IMR-90 (cell line): ENCODE results near the gene VIPR2. TPM values are rescaled to one million over a fixed set of nuclear protein-coding genes. Genes with fewer than 3 reads are reported as not detected.

Experiments used
- ATAC-seq: fragments of 200-7000 bp; cut with Tn5 transposase; 2 replicates; pipeline ENCODE4 v1.9.1; 2020; ENCODE audit warnings: low read depth, mild to moderate bottlenecking, moderate library complexity
- BruUV-seq: library from RNA; stranded (reverse); fragments of 400-500 nt; replicated peaks from 2 replicates; lab custom pipeline; 2021; lab: Mats Ljungman, UMichigan
- CTCF ChIA-PET: fragments of 300-600 bp; formaldehyde crosslinking; extraction: SDS; loops from one replicate; lab custom pipeline; 2021; ENCODE audit warnings: antibody characterized with exemption; lab: Yijun Ruan, JAX
- POLR2A ChIA-PET: fragments of 300-600 bp; sonication (Branson Sonifier 250); formaldehyde crosslinking; loops from one replicate; lab custom pipeline; 2022; ENCODE audit warnings: antibody characterized with exemption; ENCODE audit not compliant: unreplicated experiment; lab: Charles Lee
- DNase-seq: peaks from one replicate; pipeline ENCODE4 v3.0.0; 2013
- H2AFZ ChIP-seq: replicated peaks from 2 replicates; pipeline ENCODE3; 2013; ENCODE audit warnings: low read length, mild to moderate bottlenecking; ENCODE audit not compliant: poor library complexity
- H2AK5ac ChIP-seq: 2 replicates; pipeline ENCODE4 v1.6.1; 2013; ENCODE audit warnings: low read depth, low read length, inconsistent platforms
- H2AK9ac ChIP-seq: replicated peaks from 2 replicates; pipeline ENCODE3; 2013; ENCODE audit warnings: mild to moderate bottlenecking, low read depth, low read length, moderate library complexity; ENCODE audit not compliant: poor library complexity
- H2BK120ac ChIP-seq: 2 replicates; pipeline ENCODE4 v1.6.1; 2013; ENCODE audit warnings: low read depth, low read length, inconsistent platforms
- H2BK15ac ChIP-seq: 3 replicates; pipeline ENCODE4 v1.6.1; 2013; ENCODE audit warnings: low read depth, low read length, inconsistent platforms
- H2BK20ac ChIP-seq: 2 replicates; pipeline ENCODE4 v1.6.1; 2013; ENCODE audit warnings: low read depth, mild to moderate bottlenecking, inconsistent platforms, low read length, moderate library complexity
- H2BK5ac ChIP-seq: 2 replicates; pipeline ENCODE4 v1.6.1; 2013; ENCODE audit warnings: mild to moderate bottlenecking, low read depth, low read length, inconsistent platforms; ENCODE audit not compliant: poor library complexity, severe bottlenecking
- H3K14ac ChIP-seq: replicated peaks from 2 replicates; pipeline ENCODE4 v1.6.1; 2013; ENCODE audit warnings: low read depth, low read length, inconsistent platforms
- H3K18ac ChIP-seq: 2 replicates; pipeline ENCODE4 v1.6.1; 2013; ENCODE audit warnings: low read depth, low read length, control low read depth
- H3K23ac ChIP-seq: 2 replicates; pipeline ENCODE4 v1.6.1; 2013; ENCODE audit warnings: low read depth, low read length, inconsistent platforms
- H3K27ac ChIP-seq: 2 replicates; pipeline ENCODE4 v1.5.1; 2013; ENCODE audit warnings: mild to moderate bottlenecking, control low read depth, low read length; ENCODE audit not compliant: insufficient read depth
- H3K27me3 ChIP-seq: 2 replicates; pipeline ENCODE4 v1.6.1; 2013; ENCODE audit warnings: low read length; ENCODE audit not compliant: control insufficient read depth, insufficient read depth
- H3K36me3 ChIP-seq: 2 replicates; pipeline ENCODE4 v1.6.1; 2013; ENCODE audit warnings: low read length, mixed read lengths; ENCODE audit not compliant: control insufficient read depth, insufficient read depth
- H3K4ac ChIP-seq: 2 replicates; pipeline ENCODE4 v1.6.1; 2013; ENCODE audit warnings: low read depth, low read length, inconsistent platforms
- H3K4me1 ChIP-seq: 2 replicates; pipeline ENCODE4 v1.6.1; 2013; ENCODE audit warnings: low read length, mixed read lengths; ENCODE audit not compliant: control insufficient read depth, insufficient read depth
- H3K4me2 ChIP-seq: 2 replicates; pipeline ENCODE4 v1.6.1; 2013; ENCODE audit warnings: low read depth, mild to moderate bottlenecking, control low read depth, low read length, moderate library complexity
- H3K4me3 ChIP-seq: 2 replicates; pipeline ENCODE4 v1.5.1; 2013; ENCODE audit warnings: low read depth, mild to moderate bottlenecking, control low read depth, low read length, moderate library complexity; ENCODE audit not compliant: insufficient read depth
- H3K56ac ChIP-seq: 2 replicates; pipeline ENCODE4 v1.6.1; 2013; ENCODE audit warnings: low read length, inconsistent platforms; ENCODE audit not compliant: insufficient read depth; ENCODE audit errors: extremely low read depth
- H3K79me1 ChIP-seq, 2 experiments: 2 replicates each; pipeline ENCODE4 v1.6.1; 2013; ENCODE audit warnings: low read length in 2 of 2, inconsistent platforms in 1 of 2, low read depth in 1 of 2
- H3K9ac ChIP-seq: 2 replicates; pipeline ENCODE4 v1.6.1; 2013; ENCODE audit warnings: low read depth, low read length, control low read depth
- H3K9me1 ChIP-seq: 2 replicates; pipeline ENCODE4 v1.6.1; 2013; ENCODE audit warnings: low read length, inconsistent platforms; ENCODE audit not compliant: insufficient read depth
- H3K9me3 ChIP-seq: 2 replicates; pipeline ENCODE4 v1.6.1; 2013; ENCODE audit warnings: low read length; ENCODE audit not compliant: control insufficient read depth, insufficient read depth
- H4K20me1 ChIP-seq: 2 replicates; pipeline ENCODE4 v1.6.1; 2013; ENCODE audit warnings: low read length, inconsistent platforms; ENCODE audit not compliant: insufficient read depth
- H4K5ac ChIP-seq: 2 replicates; pipeline ENCODE4 v1.6.1; 2013; ENCODE audit warnings: mild to moderate bottlenecking, low read depth, low read length, control low read depth
- H4K8ac ChIP-seq, 2 experiments: 2 replicates each; pipeline ENCODE4 v1.6.1; 2013; ENCODE audit warnings: low read depth in 2 of 2, low read length in 2 of 2, control low read depth in 1 of 2, inconsistent platforms in 1 of 2
- H4K91ac ChIP-seq: 2 replicates; pipeline ENCODE4 v1.6.1; 2013; ENCODE audit warnings: low read depth, low read length, inconsistent platforms; ENCODE audit not compliant: insufficient read depth
- MAFK ChIP-seq: IDR thresholded peaks from 2 replicates; pipeline ENCODE4 v1.6.1; 2012; ENCODE audit warnings: low read depth, low read length, improper control_type of control experiment
- USF2 ChIP-seq: fragments of 150-350 bp; IDR thresholded peaks from 2 replicates; pipeline ENCODE4 v1.6.1; 2017; ENCODE audit warnings: mild to moderate bottlenecking, antibody characterized with exemption, low read length, low read depth
- WGBS, 2 experiments: methylation state at CpG; one replicate each; pipeline versions ENCODE4 v1.1.5 to v1.1.7; 2013; ENCODE audit warnings: missing lambda C conversion rate in 2 of 2; ENCODE audit not compliant: insufficient read length in 1 of 2; ENCODE audit errors: extremely low coverage in 2 of 2; 5-methylcytosine and 5-hydroxymethylcytosine counted together
- dilution Hi-C: fragments of 300-500 bp; cut with HindIII; formaldehyde crosslinking; loops from one replicate; pipeline ENCODE4 v1.14.3; 2018; ENCODE audit warnings: low sequenced_read_pairs; ENCODE audit not compliant: unreplicated experiment
- in situ Hi-C: fragments of 300-500 bp; cut with MboI; formaldehyde crosslinking; loops from 3 replicates; pipeline ENCODE4 v1.14.3; 2019; ENCODE audit warnings: low sequenced_read_pairs, inconsistent platforms, mixed read lengths
- intact Hi-C: fragments of 100-400 bp; cut with micrococcal nuclease; formaldehyde crosslinking; loops from 2 replicates; pipeline ENCODE4 v1.10.0; 2022
- polyA plus RNA-seq, 3 experiments: library from polyadenylated mRNA; depleted of rRNA; stranded (reverse); fragments of >200 nt; gene quantifications; 2 replicates each; pipeline ENCODE4 v1.2.3, GENCODE V29; 2012; ENCODE audit warnings: low replicate concordance in 1 of 3
- total RNA-seq: library from RNA; depleted of rRNA; stranded (reverse); fragments of >200 nt; gene quantifications from 2 replicates; pipeline ENCODE4 v1.2.3, GENCODE V29; 2012
- TF ChIP-seq, protein P1 (sequence below): fragments of 150-350 bp; IDR thresholded peaks from 2 replicates; pipeline ENCODE4 v1.6.1; 2016; ENCODE audit warnings: low read depth, mild to moderate bottlenecking, low read length, moderate library complexity, borderline replicate concordance

Gene VIPR2
- total and polyA plus RNA-seq, 2 of the 4 experiments (the other 2 are of a cell fraction): not detected

DNA sequence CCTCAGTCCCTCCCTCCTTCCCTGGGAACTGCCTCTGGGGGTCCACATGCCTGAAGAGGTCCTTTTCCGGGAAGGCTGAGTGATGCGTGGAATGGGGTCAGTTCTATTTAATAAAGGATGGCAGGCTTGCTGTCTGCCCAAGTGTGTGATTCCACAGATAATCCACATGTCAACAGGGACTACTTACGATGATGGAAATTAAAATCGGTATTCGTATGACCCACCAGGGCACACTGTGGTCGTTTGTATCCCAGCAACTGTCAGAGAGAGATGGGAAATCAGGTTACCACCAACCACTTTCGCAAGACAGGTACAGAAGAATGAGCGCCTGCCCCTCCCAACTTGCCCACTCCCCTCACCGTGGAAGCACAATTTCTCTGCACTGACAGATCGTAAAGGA is 110.3 kb downstream of the VIPR2 start:
- CTCF ChIA-PET: no interaction called here
- H2BK20ac ChIP-seq: no peak overlapping the region

More for the DNA sequence above, 110.3 kb downstream of the VIPR2 start:
- Histone ChIP-seq H3K27me3 (no peaks in the 10 kb centered on the region; the same call in 1 of the 2 replicates), H4K91ac (no peak overlapping the region), H2AK5ac (no peak overlapping the region), H3K4me2 (no peak overlapping the region), H4K5ac (no peak overlapping the region), H3K27ac (no peak overlapping the region), H3K9me3 (peaks cover 23% of the 10 kb centered on the region), H3K56ac (no peak overlapping the region), H3K9me1 (no peaks in the 10 kb centered on the region), H2AK9ac (no peak overlapping the region), H2BK5ac (no peak overlapping the region), H4K8ac (no peak overlapping the region), H3K18ac (no peak overlapping the region), H2AFZ (no peak overlapping the region), H3K4me3 (no peak overlapping the region), H2BK120ac (no peak overlapping the region), H4K20me1 (no peaks in the 10 kb centered on the region), H3K79me1 (no peaks in the 10 kb centered on the region), H2BK15ac (no peak overlapping the region), H3K4ac (no peak overlapping the region), H3K36me3 (no peaks in the 10 kb centered on the region), H3K14ac (no peak overlapping the region), H3K9ac (no peak overlapping the region), H3K4me1 (no peaks in the 10 kb centered on the region; the same call in 1 of the 2 replicates), H3K23ac (no peak overlapping the region)
- in situ Hi-C loops: no loop called here
- intact Hi-C loops: no loop called here
- POLR2A ChIA-PET: no interaction called here
- ATAC-seq: no peak
- no TSS peak for BruUV-seq
- no peak for TF ChIP-seq USF2
- TF ChIP-seq, protein P1, sequence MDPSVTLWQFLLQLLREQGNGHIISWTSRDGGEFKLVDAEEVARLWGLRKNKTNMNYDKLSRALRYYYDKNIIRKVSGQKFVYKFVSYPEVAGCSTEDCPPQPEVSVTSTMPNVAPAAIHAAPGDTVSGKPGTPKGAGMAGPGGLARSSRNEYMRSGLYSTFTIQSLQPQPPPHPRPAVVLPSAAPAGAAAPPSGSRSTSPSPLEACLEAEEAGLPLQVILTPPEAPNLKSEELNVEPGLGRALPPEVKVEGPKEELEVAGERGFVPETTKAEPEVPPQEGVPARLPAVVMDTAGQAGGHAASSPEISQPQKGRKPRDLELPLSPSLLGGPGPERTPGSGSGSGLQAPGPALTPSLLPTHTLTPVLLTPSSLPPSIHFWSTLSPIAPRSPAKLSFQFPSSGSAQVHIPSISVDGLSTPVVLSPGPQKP: no peak
- TF ChIP-seq MAFK: no peak
- dilution Hi-C loops: no loop called here
- no peak for DNase-seq
- 60% methylated on average over 3 of the region's 10 CpGs; no CpG with 5 or more reads in 1 of the 2 experiments for WGBS, 2 experiments
